ENCODE measurements around the gene EIF4G3.
"Not testable (repeated sequence)": the region's sequence is repeated elsewhere in the genome, so short reads cannot be mapped to it uniquely, and the experiment has no call there.

The EIF4G3 gene

DNA sequence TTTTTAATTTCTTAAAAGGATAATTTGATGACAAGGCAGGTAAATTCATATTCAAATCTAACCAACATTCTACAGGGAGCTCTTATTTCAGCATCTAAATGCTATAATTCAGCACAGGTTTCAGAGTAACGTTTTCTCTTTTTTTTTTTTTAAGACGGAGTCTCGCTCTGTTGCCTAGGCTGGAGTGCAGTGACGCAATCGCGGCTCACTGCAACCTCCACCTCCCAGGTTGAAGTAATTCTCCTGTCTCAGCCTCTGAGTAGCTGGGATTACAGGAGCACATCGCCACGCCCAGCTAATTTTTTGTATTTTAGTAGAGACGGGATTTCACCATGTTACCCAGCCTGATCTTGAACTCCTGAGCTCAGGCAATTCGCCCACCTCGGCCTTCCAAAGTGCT is 66.5 kb downstream of the EIF4G3 start:
- H3K27me3 Mint-ChIP-seq: no peaks in the 10 kb centered on the region

GRCh38 chr1:21106709-21107108 is 70.0 kb downstream of the EIF4G3 start:
- DNase-seq (ENCODE audit: low spot score in 2 of 2) (no peak), ATAC-seq (replicated peaks; ENCODE audit: extremely low read depth, poor library complexity, severe bottlenecking) (no peak)
- Mint-ChIP-seq H3K27ac (ENCODE audit: low read depth) (no peak overlapping the region), H3K9me3 (no peaks in the 10 kb centered on the region), H3K36me3 (ENCODE audit: insufficient read depth) (peaks cover 2% of the 10 kb centered on the region), H3K4me1 (no peaks in the 10 kb centered on the region), H3K4me3 (no peak overlapping the region), H3K27me3 (no peaks in the 10 kb centered on the region)

More for the DNA sequence above, 66.5 kb downstream of the EIF4G3 start:
- DNase-seq (ENCODE audit: low spot score in 2 of 2) (no peak), ATAC-seq (replicated peaks; ENCODE audit: extremely low read depth, poor library complexity, severe bottlenecking) (no peak)
- H3K36me3 Mint-ChIP-seq (ENCODE audit: insufficient read depth): no peaks in the 10 kb centered on the region
- H3K4me1 Mint-ChIP-seq: peaks cover 5% of the 10 kb centered on the region
- no peak overlapping the region for H3K27ac Mint-ChIP-seq (ENCODE audit: low read depth)
- H3K4me3 Mint-ChIP-seq: no peak overlapping the region
- no peaks in the 10 kb centered on the region for H3K9me3 Mint-ChIP-seq

- no peak overlapping the region for H3K27ac Mint-ChIP-seq (ENCODE audit: low read depth)
- H3K4me3 Mint-ChIP-seq: no peak overlapping the region
Measured at GRCh38 chr1:21106238-21106637, 70.5 kb downstream of the EIF4G3 start.

DNA sequence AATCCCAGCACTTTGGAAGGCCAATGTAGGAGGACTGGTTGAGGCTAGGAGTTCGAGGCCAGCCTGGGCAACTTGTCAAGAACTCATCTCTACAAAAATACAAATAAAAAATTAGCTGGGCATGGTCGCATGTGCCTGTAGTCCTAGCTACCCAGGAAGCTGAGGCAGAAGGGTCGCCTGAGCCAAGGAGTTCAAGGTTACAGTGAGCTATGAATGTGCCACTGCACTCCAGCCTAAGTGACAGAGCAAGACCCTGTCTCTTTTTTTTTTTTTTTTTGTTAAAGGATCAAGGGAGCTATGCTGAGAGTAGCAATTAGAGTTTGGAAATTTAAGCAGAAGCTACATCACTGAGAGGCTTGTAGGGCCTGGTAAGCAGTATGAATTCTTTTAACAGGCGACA is 70.9 kb downstream of the EIF4G3 start:
- no peaks in the 10 kb centered on the region for H3K4me1 Mint-ChIP-seq
- no peak overlapping the region for H3K27ac Mint-ChIP-seq (ENCODE audit: low read depth)
- no peaks in the 10 kb centered on the region for H3K27me3 Mint-ChIP-seq
- peaks cover 2% of the 10 kb centered on the region for H3K36me3 Mint-ChIP-seq (ENCODE audit: insufficient read depth)
- no peaks in the 10 kb centered on the region for H3K9me3 Mint-ChIP-seq
- no peak overlapping the region for H3K4me3 Mint-ChIP-seq
- DNase-seq (ENCODE audit: low spot score in 2 of 2) (no peak), ATAC-seq (replicated peaks; ENCODE audit: extremely low read depth, poor library complexity, severe bottlenecking) (no peak)

More at GRCh38 chr1:21106238-21106637, 70.5 kb downstream of the EIF4G3 start:
- Mint-ChIP-seq H3K9me3 (no peaks in the 10 kb centered on the region), H3K4me1 (no peaks in the 10 kb centered on the region), H3K36me3 (ENCODE audit: insufficient read depth) (peaks cover 2% of the 10 kb centered on the region), H3K27me3 (no peaks in the 10 kb centered on the region)
- DNase-seq (ENCODE audit: low spot score in 2 of 2): no peak
- ATAC-seq (replicated peaks; ENCODE audit: extremely low read depth, poor library complexity, severe bottlenecking): no peak

DNA sequence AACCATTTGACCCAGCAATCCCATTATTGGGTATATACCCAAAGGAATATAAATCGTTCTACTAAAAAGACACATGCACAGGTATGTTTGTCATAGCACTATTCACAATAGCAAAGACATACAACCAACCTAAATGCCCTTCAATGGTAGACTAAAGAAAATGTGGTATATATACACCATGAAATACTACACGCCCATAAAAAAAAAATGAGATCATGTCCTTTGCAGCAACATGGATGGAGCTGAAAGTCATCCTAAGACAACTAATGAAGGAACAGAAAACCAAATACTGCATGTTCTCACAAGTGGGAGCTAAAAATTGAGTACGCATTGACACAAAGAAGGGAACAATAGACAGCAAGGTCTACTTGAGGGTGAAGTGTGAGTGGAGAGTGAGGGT is 72.0 kb downstream of the EIF4G3 start:
- Mint-ChIP-seq H3K9me3 (no peaks in the 10 kb centered on the region), H3K27ac (ENCODE audit: low read depth) (no peak overlapping the region), H3K4me3 (no peak overlapping the region), H3K36me3 (ENCODE audit: insufficient read depth) (peaks cover 2% of the 10 kb centered on the region), H3K4me1 (no peaks in the 10 kb centered on the region), H3K27me3 (no peaks in the 10 kb centered on the region)
- ATAC-seq (replicated peaks; ENCODE audit: extremely low read depth, poor library complexity, severe bottlenecking): no peak
- no peak for DNase-seq (ENCODE audit: low spot score in 2 of 2)

DNA sequence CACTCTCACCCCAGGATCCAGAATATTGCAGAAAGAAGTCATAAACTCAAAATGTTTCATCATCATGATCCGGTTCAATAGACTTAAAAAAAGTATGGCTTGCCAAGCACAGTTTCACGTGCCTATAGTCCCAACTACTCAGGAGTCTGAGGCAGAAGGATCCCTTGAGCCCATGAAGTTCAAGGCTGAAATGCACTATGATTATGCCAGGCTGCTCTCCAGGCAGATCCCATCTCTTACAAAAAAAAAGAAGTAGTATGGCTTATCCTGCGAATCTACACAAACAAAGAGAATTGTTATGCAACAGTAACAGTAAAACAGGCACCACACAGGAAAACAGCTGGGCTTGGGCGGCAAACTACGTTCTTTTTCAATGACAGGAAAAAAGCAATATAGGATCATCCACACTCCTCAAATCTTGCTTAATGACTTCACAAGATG is 76.2 kb downstream of the EIF4G3 start:
- Mint-ChIP-seq H3K27ac (ENCODE audit: low read depth) (no peak overlapping the region), H3K36me3 (ENCODE audit: insufficient read depth) (peaks cover 4% of the 10 kb centered on the region), H3K27me3 (no peaks in the 10 kb centered on the region), H3K4me3 (no peak overlapping the region), H3K4me1 (no peaks in the 10 kb centered on the region), H3K9me3 (no peaks in the 10 kb centered on the region)
- DNase-seq (ENCODE audit: low spot score in 2 of 2) (no peak), ATAC-seq (replicated peaks; ENCODE audit: extremely low read depth, poor library complexity, severe bottlenecking) (no peak)

- Mint-ChIP-seq H3K36me3 (ENCODE audit: insufficient read depth) (peaks cover 4% of the 10 kb centered on the region), H3K4me3 (no peak overlapping the region), H3K27me3 (no peaks in the 10 kb centered on the region), H3K4me1 (no peaks in the 10 kb centered on the region), H3K27ac (ENCODE audit: low read depth) (no peak overlapping the region), H3K9me3 (no peaks in the 10 kb centered on the region)
- DNase-seq (ENCODE audit: low spot score in 2 of 2) (no peak), ATAC-seq (replicated peaks; ENCODE audit: extremely low read depth, poor library complexity, severe bottlenecking) (no peak)
Measured at GRCh38 chr1:21099869-21100131, 76.9 kb downstream of the EIF4G3 start.

- H3K27ac Mint-ChIP-seq (ENCODE audit: low read depth): no peak overlapping the region
- DNase-seq (ENCODE audit: low spot score in 2 of 2) (no peak), ATAC-seq (replicated peaks; ENCODE audit: extremely low read depth, poor library complexity, severe bottlenecking) (no peak)
- no peaks in the 10 kb centered on the region for H3K4me1 Mint-ChIP-seq
- H3K36me3 Mint-ChIP-seq (ENCODE audit: insufficient read depth): peaks cover 2% of the 10 kb centered on the region
- H3K27me3 Mint-ChIP-seq: no peaks in the 10 kb centered on the region
- no peak overlapping the region for H3K4me3 Mint-ChIP-seq
- H3K9me3 Mint-ChIP-seq: no peaks in the 10 kb centered on the region
Measured at GRCh38 chr1:21099034-21099868, 77.4 kb downstream of the EIF4G3 start.

GRCh38 chr1:21098186-21098915 is 78.3 kb downstream of the EIF4G3 start:
- Mint-ChIP-seq H3K4me1 (no peaks in the 10 kb centered on the region), H3K36me3 (ENCODE audit: insufficient read depth) (peaks cover 2% of the 10 kb centered on the region), H3K4me3 (no peak overlapping the region), H3K27me3 (no peaks in the 10 kb centered on the region), H3K27ac (ENCODE audit: low read depth) (peak overlapping the region; percentile 49), H3K9me3 (no peaks in the 10 kb centered on the region)
- ATAC-seq (replicated peaks; ENCODE audit: extremely low read depth, poor library complexity, severe bottlenecking) (no peak), DNase-seq (ENCODE audit: low spot score in 2 of 2) (no peak)

- H3K4me1 Mint-ChIP-seq: no peaks in the 10 kb centered on the region
- H3K36me3 Mint-ChIP-seq (ENCODE audit: insufficient read depth): peaks cover 2% of the 10 kb centered on the region
- DNase-seq (ENCODE audit: low spot score in 2 of 2) (no peak), ATAC-seq (replicated peaks; ENCODE audit: extremely low read depth, poor library complexity, severe bottlenecking) (no peak)
- no peaks in the 10 kb centered on the region for H3K9me3 Mint-ChIP-seq
- no peaks in the 10 kb centered on the region for H3K27me3 Mint-ChIP-seq
- H3K4me3 Mint-ChIP-seq: no peak overlapping the region
- no peak overlapping the region for H3K27ac Mint-ChIP-seq (ENCODE audit: low read depth)
Measured at GRCh38 chr1:21097729-21098128, 79.0 kb downstream of the EIF4G3 start.

GRCh38 chr1:21095976-21096375 is 80.7 kb downstream of the EIF4G3 start:
- Mint-ChIP-seq H3K9me3 (no peaks in the 10 kb centered on the region), H3K27me3 (no peaks in the 10 kb centered on the region), H3K4me1 (no peaks in the 10 kb centered on the region), H3K36me3 (ENCODE audit: insufficient read depth) (peaks cover 2% of the 10 kb centered on the region), H3K4me3 (no peak overlapping the region), H3K27ac (ENCODE audit: low read depth) (no peak overlapping the region)
- DNase-seq (ENCODE audit: low spot score in 2 of 2) (no peak), ATAC-seq (replicated peaks; ENCODE audit: extremely low read depth, poor library complexity, severe bottlenecking) (no peak)

GRCh38 chr1:21094282-21094681 is 82.4 kb downstream of the EIF4G3 start:
- not testable (repeated sequence) for DNase-seq (ENCODE audit: low spot score in 2 of 2); H3K27me3 Mint-ChIP-seq; H3K27ac Mint-ChIP-seq (ENCODE audit: low read depth); H3K4me3 Mint-ChIP-seq; ATAC-seq (replicated peaks; ENCODE audit: extremely low read depth, poor library complexity, severe bottlenecking); H3K36me3 Mint-ChIP-seq (ENCODE audit: insufficient read depth); H3K9me3 Mint-ChIP-seq
- peaks cover 13% of the 10 kb centered on the region for H3K4me1 Mint-ChIP-seq

- not testable (repeated sequence) for H3K4me3 Mint-ChIP-seq; H3K36me3 Mint-ChIP-seq (ENCODE audit: insufficient read depth); H3K27ac Mint-ChIP-seq (ENCODE audit: low read depth); ATAC-seq (replicated peaks; ENCODE audit: extremely low read depth, poor library complexity, severe bottlenecking); DNase-seq (ENCODE audit: low spot score in 2 of 2); H3K27me3 Mint-ChIP-seq; H3K9me3 Mint-ChIP-seq
- peaks cover 13% of the 10 kb centered on the region for H3K4me1 Mint-ChIP-seq
Measured at GRCh38 chr1:21093271-21093958, 83.3 kb downstream of the EIF4G3 start.
